Nephron (organoid): ENCODE data around the gene STK10.

Source experiments
- H3K27ac Mint-ChIP-seq, 3 experiments: 2 replicates each; pipeline ENCODE4 v1.8.0; 2020; ENCODE audit warnings: mixed read lengths in 3 of 3, mild to moderate bottlenecking in 2 of 3, moderate library complexity in 1 of 3
- H3K27me3 Mint-ChIP-seq: 2 replicates; pipeline ENCODE4 v1.8.0; 2021; ENCODE audit warnings: low read depth, mild to moderate bottlenecking, moderate library complexity, mixed read lengths
- H3K36me3 Mint-ChIP-seq: 2 replicates; pipeline ENCODE4 v1.8.0; 2020; ENCODE audit warnings: low read depth, mixed read lengths
- H3K4me1 Mint-ChIP-seq: 2 replicates; pipeline ENCODE4 v1.8.0; 2020; ENCODE audit warnings: mixed read lengths
- H3K4me3 Mint-ChIP-seq, 3 experiments: 2 replicates each; pipeline ENCODE4 v1.8.0; 2020; ENCODE audit warnings: mild to moderate bottlenecking in 3 of 3, mixed read lengths in 3 of 3, moderate library complexity in 2 of 3
- H3K9me3 Mint-ChIP-seq: 2 replicates; pipeline ENCODE4 v1.8.0; 2020; ENCODE audit warnings: mixed read lengths
- TF ChIP-seq, protein P1 (sequence below), 3 experiments: fragments of 200-600 bp; sonication (generic); IDR thresholded peaks; one replicate each; pipeline ENCODE4 v1.5.0; 2021; ENCODE audit warnings: antibody characterized with exemption in 3 of 3; ENCODE audit not compliant: unreplicated experiment in 3 of 3

The STK10 gene

DNA sequence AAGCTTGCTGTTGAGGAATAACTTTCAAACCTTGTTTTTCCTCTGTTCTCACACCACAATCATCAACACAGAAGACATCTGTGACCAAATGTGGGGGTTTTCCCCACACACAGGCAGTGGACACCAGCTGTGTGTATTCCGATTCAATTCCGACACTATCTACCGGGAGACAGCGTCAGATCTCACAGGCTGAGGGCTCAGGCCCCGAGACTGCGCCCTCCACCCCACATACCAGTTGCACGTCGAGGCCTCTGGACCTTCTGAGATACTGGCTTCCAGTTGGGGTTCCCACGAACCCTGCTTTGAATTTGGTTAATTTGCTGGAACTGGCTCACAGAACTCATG, 41.3 kb downstream of the STK10 start:
- H3K4me1 Mint-ChIP-seq: peaks cover 24% of the 10 kb centered on the region
- no peak overlapping the region for H3K27ac Mint-ChIP-seq
- no peak overlapping the region for H3K4me3 Mint-ChIP-seq
- peaks cover under 1% of the 10 kb centered on the region for H3K36me3 Mint-ChIP-seq
- H3K27me3 Mint-ChIP-seq: no peaks in the 10 kb centered on the region
- TF ChIP-seq, protein P1, sequence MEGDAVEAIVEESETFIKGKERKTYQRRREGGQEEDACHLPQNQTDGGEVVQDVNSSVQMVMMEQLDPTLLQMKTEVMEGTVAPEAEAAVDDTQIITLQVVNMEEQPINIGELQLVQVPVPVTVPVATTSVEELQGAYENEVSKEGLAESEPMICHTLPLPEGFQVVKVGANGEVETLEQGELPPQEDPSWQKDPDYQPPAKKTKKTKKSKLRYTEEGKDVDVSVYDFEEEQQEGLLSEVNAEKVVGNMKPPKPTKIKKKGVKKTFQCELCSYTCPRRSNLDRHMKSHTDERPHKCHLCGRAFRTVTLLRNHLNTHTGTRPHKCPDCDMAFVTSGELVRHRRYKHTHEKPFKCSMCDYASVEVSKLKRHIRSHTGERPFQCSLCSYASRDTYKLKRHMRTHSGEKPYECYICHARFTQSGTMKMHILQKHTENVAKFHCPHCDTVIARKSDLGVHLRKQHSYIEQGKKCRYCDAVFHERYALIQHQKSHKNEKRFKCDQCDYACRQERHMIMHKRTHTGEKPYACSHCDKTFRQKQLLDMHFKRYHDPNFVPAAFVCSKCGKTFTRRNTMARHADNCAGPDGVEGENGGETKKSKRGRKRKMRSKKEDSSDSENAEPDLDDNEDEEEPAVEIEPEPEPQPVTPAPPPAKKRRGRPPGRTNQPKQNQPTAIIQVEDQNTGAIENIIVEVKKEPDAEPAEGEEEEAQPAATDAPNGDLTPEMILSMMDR (IDR thresholded peaks at IDR 0.05; ENCODE audit: unreplicated experiment in 3 of 3): no peak
- no peaks in the 10 kb centered on the region for H3K9me3 Mint-ChIP-seq

DNA sequence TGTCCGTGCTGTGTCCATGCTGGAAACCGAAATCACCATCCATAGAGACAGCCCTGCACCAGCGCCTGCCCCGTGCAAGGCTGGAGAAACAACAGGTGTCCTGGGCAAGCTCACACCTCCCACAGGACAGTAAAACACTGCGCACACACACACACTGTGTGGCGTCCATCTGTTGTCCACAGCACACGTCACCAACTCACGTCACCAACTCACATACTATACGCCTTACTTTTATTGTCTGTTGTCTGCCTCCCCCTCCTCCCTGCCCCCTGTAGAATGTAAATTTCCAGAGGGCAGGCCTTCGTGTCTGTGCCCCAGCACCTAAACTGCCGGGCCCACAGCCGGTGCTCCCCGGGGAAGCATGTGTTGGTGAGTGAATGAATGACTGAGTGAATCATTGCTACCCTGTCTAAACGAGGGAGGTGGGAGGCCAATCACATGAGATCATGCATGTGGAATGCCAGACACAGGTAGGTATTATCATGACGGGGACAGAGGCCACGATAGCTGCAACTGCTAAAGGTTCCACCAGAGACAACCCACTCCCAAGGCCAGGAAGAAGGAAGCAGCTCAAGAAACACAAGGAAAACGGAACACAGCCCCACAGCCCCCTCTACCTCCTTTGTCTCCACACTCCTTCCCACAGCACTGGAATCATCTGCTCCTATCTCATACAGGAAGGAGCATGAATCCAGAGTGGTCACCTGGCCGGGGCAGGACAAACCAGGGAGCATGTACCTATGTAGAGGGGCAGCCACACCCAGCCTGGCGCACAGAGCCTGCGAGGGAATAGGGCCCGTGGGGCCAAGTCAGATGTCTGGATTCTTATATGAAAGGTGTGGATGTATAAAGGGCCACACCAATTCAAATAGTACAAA, 41.9 kb downstream of the STK10 start:
- TF ChIP-seq, protein P1 (IDR thresholded peaks at IDR 0.05; ENCODE audit: unreplicated experiment in 3 of 3): no peak
- Mint-ChIP-seq H3K4me1 (peaks cover 27% of the 10 kb centered on the region), H3K27me3 (no peaks in the 10 kb centered on the region), H3K4me3 (no peak overlapping the region), H3K27ac (peak overlapping the region in 1 of 3 experiments; percentile 1), H3K36me3 (no peaks in the 10 kb centered on the region), H3K9me3 (no peaks in the 10 kb centered on the region)

DNA sequence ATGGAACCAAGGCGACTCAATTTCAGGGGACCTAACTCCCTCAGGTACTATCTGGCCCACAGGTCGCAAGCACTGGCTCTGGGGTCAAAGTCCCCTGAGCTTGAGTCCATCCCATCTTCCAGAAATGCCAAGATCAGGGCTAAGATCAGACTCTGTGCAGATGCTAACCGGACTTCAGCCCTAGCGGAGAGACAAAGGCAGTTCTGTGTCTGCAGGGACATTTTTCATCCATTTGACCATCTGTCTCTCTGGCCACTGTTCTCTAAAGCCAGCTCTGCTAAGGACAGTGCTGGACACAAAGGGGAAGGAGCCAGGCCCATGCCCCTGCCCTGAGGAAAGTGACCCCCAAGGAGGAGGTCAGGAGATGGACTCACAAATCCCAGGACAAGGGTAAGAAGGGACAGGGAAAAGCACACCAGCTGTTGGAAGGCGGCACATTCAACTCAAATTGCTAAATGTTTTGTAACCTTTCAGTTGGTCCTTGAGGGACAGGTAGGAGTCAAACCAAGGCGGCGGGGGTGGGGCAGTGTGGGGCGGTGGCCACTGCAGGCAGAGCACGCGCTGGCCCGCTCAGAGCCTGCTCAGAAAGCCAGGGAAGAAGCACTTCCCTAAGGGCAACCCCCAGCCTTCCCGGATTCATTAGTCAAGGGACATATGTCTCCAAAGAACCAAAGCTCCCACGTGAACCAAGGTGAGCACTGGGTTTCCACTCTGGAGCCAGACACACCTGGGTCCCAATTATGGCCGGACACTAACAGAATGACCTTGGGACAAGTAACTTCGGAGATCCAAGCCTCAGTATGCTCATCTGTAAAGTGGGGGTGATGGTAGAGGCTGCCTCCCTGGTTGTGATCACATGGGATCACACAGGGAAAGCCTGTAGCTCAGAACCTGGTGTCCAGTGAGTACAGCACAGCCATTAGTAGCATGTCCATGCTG, 42.8 kb downstream of the STK10 start:
- Mint-ChIP-seq H3K36me3 (no peaks in the 10 kb centered on the region), H3K27me3 (no peaks in the 10 kb centered on the region), H3K27ac (no peak overlapping the region), H3K4me3 (no peak overlapping the region), H3K4me1 (peaks cover 27% of the 10 kb centered on the region), H3K9me3 (no peaks in the 10 kb centered on the region)
- TF ChIP-seq, protein P1 (IDR thresholded peaks at IDR 0.05; ENCODE audit: unreplicated experiment in 3 of 3): no peak

DNA sequence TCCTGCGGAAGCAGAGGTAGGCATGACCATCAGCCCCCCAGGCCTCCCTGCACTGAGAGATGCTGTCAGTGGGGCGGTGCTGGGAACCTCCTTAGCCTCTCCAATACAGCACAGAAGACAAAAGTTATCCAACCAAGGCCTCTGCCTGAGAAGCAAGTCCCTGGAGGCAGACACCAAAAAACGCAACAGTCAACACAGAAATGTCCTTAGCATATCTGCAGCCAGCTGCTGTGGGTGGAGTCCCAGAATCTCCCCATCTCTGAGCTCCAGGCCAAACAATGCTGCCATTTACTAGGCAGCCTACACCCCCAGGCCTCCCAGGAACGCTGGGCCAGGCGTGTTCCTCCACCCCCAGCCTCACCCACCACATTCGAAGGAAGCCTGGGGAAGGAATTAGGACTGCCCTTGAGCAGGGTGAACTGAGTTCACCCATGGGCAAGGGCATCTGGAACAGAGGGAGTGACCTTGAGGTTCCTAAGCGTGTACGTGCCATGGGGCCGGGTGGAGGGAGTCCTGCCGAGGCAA, 43.7 kb downstream of the STK10 start:
- Mint-ChIP-seq H3K4me1 (peaks cover 27% of the 10 kb centered on the region), H3K36me3 (no peaks in the 10 kb centered on the region), H3K9me3 (no peaks in the 10 kb centered on the region)

GRCh38 chr5:172143875-172144274, 44.1 kb downstream of the STK10 start:
- TF ChIP-seq, protein P1 (IDR thresholded peaks at IDR 0.05; ENCODE audit: unreplicated experiment in 3 of 3): no peak
- no peaks in the 10 kb centered on the region for H3K36me3 Mint-ChIP-seq
- peaks cover 4% of the 10 kb centered on the region for H3K27me3 Mint-ChIP-seq
- H3K27ac Mint-ChIP-seq: no peak overlapping the region
- H3K9me3 Mint-ChIP-seq: no peaks in the 10 kb centered on the region
- H3K4me3 Mint-ChIP-seq: no peak overlapping the region
- peaks cover 27% of the 10 kb centered on the region for H3K4me1 Mint-ChIP-seq

More for the DNA sequence above, 43.7 kb downstream of the STK10 start:
- Mint-ChIP-seq H3K4me3 (no peak overlapping the region), H3K27me3 (peaks cover 4% of the 10 kb centered on the region), H3K27ac (no peak overlapping the region)
- TF ChIP-seq, protein P1 (IDR thresholded peaks at IDR 0.05; ENCODE audit: unreplicated experiment in 3 of 3): no peak
